Stimulated activated CD4-positive, alpha-beta T cell treated with anti-CD3 and anti-CD28 coated beads, TNF-alpha, amount 100 ng/mL, for 48 hours (primary cell): ENCODE data around the gene BEST1.

Experiments used
- DNase-seq, 3 donors: peaks; one replicate each; pipeline ENCODE4 v3.0.0-alpha.2; 2020; ENCODE audit warnings: low read depth in 3 of 3

Gene BEST1

DNA sequence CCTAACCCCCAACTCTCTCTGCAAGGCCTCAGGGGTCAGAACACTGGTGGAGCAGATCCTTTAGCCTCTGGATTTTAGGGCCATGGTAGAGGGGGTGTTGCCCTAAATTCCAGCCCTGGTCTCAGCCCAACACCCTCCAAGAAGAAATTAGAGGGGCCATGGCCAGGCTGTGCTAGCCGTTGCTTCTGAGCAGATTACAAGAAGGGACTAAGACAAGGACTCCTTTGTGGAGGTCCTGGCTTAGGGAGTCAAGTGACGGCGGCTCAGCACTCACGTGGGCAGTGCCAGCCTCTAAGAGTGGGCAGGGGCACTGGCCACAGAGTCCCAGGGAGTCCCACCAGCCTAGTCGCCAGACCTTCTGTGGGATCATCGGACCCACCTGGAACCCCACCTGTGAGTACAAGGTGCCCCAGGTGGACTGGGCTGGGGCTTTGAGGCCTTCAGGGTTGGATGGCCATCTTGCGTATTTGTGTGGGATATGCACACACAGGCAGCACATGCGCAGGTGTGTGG, at the start of gene BEST1:
TSS of gene BEST1 (plus strand) at position 317 of the 513 bp plus-strand sequence. CDS start 1,456 bp downstream, outside the sequence.
- DNase-seq = no peak

- DNase-seq = no peak
Observed at GRCh38 chr11:61901397-61901796, 48.8 kb upstream of the BEST1 start.

- no peak for DNase-seq
Observed at GRCh38 chr11:61902313-61902712, 47.8 kb upstream of the BEST1 start.

DNA sequence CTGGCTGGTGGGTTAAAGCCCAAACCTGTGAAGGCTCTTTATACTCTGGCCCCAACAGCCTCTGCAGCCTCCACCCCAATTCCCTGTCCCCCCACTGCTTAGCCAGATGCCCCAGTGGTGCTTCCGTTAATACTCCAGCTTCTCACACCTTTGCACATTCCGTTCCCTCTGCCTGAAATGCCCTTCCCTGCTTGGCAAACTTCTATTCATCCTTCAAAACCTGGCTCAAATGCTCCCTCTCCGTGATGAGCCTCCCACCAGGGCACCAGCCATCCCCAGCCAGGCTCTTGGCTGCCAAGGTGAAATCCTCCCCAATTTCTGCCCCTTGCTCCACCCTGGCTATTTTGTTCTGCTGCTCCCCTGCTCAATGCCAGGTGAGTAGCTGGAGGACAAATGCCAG, 46.3 kb upstream of the BEST1 start:
- DNase-seq = no peak

- DNase-seq = no peak
Observed at GRCh38 chr11:61904539-61905048, 45.6 kb upstream of the BEST1 start.

- no peak for DNase-seq
Observed at GRCh38 chr11:61905067-61905696, 45.0 kb upstream of the BEST1 start.

DNA sequence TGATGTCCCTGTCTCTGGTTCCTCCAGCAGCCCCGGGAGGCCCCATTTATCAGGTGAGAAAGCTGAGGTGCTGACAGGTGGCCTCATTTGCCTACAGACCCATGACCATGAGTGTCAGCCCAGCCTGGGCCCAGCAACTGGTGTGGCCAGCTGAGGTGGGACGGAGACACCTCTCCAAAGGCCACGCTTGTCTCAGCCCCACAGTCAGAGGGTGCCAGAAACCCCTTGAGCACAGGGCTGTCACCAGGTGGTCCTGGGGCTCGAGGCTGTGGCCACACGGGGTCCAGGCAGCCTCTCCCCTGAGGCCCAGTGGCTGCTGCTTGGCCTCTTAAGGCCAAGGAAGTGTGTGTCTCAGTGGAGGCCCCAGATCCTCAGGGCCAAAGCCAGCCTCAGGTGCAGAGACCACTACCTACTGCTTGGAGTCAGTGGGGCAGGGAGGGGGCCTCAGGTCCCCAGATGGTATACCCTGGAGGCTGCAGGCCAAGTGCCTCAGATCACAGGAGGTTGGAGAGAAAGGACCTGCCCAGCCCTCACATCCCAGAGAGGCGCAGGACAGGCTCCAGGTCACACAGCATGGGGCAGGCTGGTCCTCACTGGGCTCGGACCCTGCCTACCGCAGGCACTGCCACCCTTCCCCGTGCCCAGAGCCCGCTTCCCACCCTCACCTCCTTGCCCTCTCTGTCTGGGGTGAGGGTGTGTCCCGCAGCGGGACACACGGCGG, 44.2 kb upstream of the BEST1 start:
- no peak for DNase-seq

DNA sequence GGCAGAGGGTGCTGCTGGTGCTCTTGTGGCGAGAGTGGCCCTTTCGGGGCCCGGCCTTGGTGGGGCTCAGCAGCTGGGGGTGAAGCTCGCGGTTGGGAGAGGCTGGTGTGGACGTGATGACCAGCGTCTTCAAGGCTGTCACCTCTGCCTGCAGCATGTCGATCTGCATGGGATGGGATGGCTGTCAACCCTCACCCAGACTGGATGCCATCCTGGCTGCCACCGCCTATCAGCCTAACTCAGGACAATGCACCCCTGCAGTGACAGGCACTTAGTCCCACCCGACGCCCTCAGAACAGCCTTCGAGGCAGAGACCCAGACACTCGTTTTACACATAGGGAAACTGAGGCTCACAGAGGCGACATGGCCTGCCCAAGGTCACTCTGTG, 43.6 kb upstream of the BEST1 start:
- DNase-seq = no peak

DNA sequence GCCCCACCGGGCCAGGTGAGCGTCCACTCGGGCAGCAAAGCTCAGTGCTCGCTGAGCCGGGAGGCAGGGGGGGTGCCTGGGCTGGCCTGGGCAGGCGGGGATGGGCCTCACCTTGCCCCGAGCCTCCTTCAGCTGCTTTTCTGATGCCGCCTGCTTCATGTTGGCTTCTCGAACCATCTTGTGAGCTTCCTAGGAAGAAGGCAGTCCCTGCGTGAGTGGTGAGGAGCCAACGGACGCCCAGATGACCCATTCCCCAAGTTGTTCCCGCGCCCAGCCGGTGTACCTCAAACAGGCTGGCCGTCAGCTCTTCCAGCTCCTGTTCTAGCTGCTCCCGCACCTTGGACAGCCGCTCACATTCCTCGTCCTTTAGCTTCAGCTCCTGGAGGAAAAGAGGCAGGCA, 42.9 kb upstream of the BEST1 start:
- no peak for DNase-seq

DNA sequence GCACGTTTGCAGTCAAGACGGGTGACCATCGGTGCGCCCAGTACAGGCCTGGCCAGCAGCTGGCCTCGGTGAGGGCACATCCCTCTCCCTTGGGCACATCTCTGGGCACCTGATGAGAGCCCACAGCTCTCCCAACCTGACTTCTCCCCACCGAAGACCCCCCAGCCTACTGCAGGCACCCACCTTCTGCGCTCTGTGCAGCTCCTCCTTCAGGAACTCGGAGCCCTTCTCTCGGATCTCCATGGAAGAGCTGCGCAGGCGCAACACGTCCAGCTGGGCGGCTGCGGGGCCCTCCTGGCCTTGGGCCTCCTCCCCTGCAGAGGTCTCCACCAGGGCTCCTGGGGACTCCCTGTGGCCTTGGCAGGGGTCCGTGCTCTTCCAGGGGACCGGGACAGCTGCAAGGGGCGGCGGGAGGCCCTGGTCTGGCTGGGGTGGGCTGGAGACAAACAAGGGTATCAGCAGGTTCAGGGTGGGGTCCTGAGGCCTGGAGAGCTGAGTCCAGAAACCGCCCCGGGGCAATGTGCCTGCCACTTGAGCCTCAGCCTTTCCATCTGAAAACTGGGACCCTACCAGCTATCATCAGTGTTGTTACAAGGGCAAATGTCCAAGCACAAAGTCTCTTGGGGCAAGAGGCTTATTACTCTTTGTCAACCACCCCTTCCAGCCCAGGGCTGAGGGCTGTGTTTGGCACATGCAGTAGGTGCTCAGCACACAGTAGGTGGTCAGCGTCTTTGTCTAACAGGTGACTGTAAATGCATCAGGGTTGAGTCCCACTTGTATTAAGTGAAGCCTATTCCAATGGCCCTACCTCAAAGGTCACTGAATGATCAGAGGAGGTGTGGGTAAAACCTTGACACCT, 42.1 kb upstream of the BEST1 start:
- no peak for DNase-seq

DNA sequence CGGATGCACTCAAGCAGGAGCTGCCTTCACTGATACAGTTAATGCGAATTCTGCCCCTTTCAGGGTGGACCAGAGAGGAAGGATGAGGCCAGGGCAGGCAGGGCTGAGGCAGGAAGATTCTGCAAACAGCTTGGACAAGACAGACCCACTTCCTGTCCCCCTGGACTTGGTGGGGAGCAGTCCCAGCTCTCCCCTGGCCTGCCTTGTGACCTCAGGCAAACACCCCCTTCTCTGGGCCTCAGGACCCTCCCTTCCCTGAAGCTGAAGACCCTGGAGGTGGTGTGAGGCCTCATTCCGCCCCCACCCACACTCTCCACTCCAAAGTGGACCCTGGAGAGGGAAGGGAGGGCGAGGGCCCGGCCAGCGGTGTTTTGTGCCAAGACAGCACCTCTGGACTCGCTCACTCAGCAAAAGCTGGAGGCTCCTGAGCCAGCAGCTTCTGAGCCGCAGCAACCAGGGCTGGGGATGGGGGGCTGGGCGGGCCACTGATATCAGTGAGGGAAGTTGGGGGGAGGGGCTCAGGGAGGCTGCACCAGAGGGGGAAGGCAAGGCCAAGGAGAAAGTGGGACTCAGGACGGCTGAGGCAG, 41.3 kb upstream of the BEST1 start:
- DNase-seq = no peak

DNA sequence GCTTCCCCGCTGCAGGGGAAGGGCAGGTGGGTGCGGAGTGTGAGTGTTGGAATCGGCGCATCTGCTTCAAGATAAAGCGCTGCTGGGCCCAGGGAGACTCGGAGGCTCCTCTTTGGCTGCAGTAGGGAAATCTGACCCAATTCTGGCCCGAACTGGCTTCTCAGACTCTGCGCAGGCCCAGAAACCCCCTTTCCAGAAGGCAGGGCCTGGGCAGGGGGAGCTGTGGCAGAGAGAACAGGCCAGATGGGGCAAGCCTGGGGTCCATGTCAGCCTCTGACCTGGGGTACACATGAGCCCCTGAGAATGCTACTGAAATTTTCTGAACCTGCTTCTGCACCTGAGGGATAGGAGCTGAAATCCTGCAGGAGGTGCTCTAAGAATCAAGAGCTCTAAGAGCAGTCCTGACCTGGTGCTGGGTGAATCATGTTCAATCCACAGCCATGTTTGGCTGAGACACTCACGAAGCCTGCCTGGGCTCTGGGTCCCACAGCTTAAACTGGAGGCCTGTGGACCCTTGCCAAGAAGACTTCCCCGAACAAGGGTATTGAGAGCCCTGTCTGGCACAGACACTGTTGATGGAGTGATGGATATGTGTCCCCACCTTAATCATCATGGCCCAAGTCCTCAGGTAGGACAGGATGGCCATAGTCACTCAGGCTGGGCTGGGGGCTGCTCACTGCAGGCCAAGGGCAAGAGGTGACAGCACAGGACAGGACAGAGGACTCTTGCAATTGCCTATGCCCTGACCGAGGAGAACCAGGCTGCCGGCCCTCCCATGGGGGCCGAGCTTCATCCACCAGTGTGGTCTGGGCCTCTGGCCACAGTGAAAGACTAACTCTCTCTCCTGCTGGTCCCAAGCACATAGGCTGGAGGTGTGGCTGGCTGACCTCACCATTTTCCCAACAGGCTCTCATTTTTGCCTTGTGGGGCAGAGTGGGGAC, 39.7 kb upstream of the BEST1 start:
- DNase-seq = no peak

GRCh38 chr11:61911128-61911700, 38.9 kb upstream of the BEST1 start:
- DNase-seq = no peak

DNA sequence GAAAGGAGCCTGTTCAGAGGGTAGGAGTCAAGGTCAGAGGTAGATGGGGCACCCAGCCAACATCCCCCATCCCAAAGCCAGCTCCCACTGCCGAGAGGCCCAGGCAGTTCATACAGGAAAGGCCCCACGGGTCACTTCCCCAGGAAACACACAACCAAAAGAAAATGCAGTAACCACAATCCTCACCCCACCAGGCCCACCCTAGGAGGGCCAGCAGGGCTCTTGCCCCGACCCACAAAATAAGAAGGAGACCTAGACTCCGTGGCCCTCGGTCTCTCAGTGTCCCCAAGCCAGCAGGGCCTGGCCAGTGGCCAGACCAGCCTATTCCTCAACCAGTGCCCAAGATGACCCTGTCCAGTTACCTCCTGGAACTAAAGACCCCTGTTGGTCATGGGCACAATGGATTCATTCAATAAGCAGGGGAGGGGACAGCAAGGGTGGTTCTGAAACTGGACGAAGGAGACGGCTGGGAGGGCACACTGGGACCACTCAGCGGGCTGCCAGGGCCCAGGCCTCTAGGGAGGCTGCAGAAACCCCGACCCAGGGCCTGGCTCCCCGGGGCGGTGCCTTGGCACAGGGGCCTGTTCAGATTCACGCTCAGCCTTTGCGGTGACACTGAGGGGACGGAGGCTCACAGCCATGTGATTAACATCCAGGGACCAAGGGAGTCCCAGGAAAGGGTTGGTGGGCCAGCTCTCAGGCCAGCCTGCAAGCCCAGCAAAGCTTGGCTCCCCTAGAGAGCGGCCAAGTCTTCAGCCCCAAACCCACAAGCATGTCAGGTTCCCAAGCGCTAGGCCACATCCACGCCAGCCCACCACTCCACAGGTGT, 38.2 kb upstream of the BEST1 start:
- DNase-seq = no peak

DNA sequence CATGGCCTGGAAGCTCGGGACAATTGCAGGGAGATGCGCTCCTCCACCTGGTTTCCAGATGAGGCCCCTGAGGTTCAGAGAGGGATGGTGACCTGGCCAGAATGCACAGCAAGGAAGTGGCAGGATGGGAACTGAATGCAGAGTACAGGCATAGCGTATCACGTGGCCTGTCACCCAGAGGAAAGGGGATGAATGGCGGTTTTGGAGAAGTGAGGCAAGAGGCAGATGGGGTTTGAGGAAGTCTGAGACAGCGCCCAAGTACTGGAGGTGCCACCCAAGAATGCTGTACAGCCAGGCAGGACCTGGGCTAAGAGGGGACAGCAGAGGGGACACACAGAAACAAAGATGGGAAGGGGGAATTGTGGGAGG, 37.6 kb upstream of the BEST1 start:
- DNase-seq = no peak

DNA sequence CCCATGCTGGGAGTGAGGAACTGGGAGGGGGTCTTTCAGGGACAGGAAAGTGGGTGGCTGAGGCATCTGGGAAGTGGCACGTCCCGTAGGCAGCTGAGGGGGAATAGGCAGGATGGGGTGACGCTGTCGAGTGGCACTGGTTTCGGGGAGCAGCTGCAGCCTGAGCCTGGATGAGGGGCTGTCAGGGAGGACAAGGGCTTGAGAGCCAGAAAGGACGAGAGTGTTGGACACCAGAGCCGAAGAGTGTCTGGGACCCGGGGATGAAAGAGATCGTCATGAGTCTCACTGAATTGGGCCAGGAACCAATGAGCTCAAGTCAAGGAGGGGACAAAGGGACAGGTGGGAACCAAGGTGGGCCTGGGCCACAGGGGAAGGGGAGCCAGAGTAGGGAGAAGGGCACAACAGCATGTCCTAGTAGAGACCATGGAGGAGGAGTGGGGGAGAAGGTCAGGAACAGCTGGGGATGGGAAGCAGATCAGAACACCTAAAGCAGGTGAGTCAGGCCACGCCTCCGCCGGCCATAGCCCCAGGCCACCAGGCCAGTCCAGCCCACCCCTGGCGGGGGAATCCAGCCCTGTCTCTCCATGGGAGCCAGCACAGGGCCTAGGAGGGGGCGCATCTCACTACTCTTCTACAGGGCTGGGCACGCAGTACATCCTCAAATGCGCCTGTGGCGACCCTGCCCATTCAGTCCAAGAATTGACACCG, 37.0 kb upstream of the BEST1 start:
- DNase-seq = no peak

DNA sequence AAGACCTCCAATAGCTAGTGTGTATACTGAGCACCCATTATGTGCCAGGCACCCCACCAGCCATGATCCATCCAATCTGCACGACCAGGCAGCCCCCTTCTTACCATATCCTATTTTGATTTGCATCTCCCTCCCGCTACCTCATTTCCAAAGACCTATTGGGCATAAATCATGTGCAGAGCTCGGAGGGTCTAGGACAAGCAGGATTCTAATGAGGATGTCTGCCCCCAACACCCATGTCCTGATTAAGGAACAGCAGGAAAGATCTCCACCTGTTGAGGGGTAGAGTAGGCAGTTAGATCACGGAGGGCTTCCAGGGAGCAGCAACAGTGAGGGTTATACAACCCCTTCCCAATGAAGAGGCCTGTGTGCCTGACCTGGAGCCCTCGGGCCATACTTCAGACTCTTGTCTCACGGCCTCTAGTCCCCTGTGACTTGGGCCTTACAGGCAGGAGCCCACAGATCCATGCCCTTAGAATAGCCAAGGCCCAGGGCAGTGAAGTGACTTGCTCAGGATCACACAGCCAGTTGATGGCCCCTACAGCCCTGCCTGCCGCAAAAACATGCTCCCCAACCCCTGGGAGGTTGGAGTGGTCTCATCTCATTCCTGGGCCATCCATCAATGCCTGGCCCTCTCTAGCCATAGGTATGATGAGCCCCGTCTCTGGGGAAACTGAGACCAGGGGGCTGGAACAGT, 36.3 kb upstream of the BEST1 start:
- no peak for DNase-seq

- no peak for DNase-seq
Observed at GRCh38 chr11:61914471-61915171, 35.5 kb upstream of the BEST1 start.
